ENCODE results near the gene GAS1.
A peak's percentile ranks its signal among the peaks of the same experiment; 100 is the strongest.

The GAS1 gene

GRCh38 chr9:86955042-86955441 is 7.7 kb upstream of the GAS1 start:
- DNase-seq (ENCODE audit: low read depth) = no peak
- no peak overlapping the region for H3K4me3 ChIP-seq (ENCODE audit: low read length)
- no peak for TF ChIP-seq CTCF (IDR thresholded peaks at IDR 0.05; ENCODE audit: insufficient read depth, low read depth, low read length, missing control alignments)

GRCh38 chr9:86953181-86953580 is 5.9 kb upstream of the GAS1 start:
- TF ChIP-seq CTCF (IDR thresholded peaks at IDR 0.05; ENCODE audit: insufficient read depth, low read depth, low read length, missing control alignments) = no peak
- DNase-seq (ENCODE audit: low read depth) = no peak
- no peak overlapping the region for H3K4me3 ChIP-seq (ENCODE audit: low read length)

- H3K4me3 ChIP-seq (ENCODE audit: low read length) = peak overlapping the region; percentile 60
- DNase-seq (ENCODE audit: low read depth) = peak; percentile 82
- peak; percentile 91 for TF ChIP-seq CTCF (IDR thresholded peaks at IDR 0.05; ENCODE audit: insufficient read depth, low read depth, low read length, missing control alignments)
Observed at GRCh38 chr9:86948074-86948929, 996 bp upstream of the GAS1 start.

- DNase-seq (ENCODE audit: low read depth) = peak; percentile 84
- peak overlapping the region; percentile 60 for H3K4me3 ChIP-seq (ENCODE audit: low read length)
- TF ChIP-seq CTCF (IDR thresholded peaks at IDR 0.05; ENCODE audit: insufficient read depth, low read depth, low read length, missing control alignments) = no peak
Observed at GRCh38 chr9:86946201-86947145, 833 bp downstream of the GAS1 start.

- peak; percentile 56 for DNase-seq (ENCODE audit: low read depth)
- H3K4me3 ChIP-seq (ENCODE audit: low read length) = peak overlapping the region; percentile 60
- TF ChIP-seq CTCF (IDR thresholded peaks at IDR 0.05; ENCODE audit: insufficient read depth, low read depth, low read length, missing control alignments) = no peak
Observed at GRCh38 chr9:86945728-86946200, 1.5 kb downstream of the GAS1 start.

GRCh38 chr9:86944796-86945727 is 2.2 kb downstream of the GAS1 start:
- H3K4me3 ChIP-seq (ENCODE audit: low read length) = peak overlapping the region; percentile 60
- TF ChIP-seq CTCF (IDR thresholded peaks at IDR 0.05; ENCODE audit: insufficient read depth, low read depth, low read length, missing control alignments) = no peak
- no peak for DNase-seq (ENCODE audit: low read depth)

Data from epithelial cell of esophagus (primary cell).